GM21381 (cell line): ENCODE results near the gene CNTN4.

Source experiments
- ATAC-seq: cut with Tn5 transposase; IDR thresholded peaks from one replicate; pipeline ENCODE4 v1.9.1; 2021; ENCODE audit warnings: mild to moderate bottlenecking, moderate library complexity; ENCODE audit not compliant: unreplicated experiment

The CNTN4 gene

DNA sequence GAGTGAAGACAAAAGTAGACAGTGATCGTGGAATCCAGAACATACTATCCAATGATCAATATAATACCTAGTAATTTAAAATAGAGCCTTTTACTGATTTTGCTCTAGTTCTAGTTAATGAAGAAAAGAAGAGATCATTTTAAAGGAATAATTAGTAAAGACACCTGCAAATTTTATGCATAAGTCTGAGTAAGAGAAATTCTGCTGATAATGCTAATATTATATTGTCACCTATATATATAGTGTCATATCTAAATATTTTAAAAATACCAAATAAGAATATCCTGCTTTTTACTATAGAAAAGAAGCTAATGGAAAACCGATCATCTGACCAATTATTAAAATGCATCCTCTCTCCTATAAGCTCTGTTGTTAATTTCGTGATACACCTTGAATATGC lies 152.1 kb downstream of the CNTN4 start:
- no peak for ATAC-seq

DNA sequence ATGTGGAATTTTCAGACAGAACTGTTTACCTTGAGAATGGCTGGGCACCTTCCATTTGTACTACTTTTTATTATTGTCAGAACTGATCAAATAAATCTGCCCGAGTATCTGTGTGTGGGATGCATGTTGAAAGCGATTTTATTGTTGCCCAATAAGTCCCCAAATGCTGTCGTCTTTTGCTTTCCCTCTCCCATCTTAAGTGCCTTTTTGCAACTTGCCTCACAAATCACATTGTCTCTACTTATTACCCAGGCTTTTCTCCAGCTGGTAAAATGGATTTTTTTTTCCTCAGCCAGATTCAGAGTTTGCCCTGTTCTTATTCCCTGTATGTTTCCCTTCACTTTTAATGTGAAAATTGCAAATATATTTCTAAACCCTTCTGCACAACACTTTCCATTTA lies 163.1 kb downstream of the CNTN4 start:
- no peak for ATAC-seq

DNA sequence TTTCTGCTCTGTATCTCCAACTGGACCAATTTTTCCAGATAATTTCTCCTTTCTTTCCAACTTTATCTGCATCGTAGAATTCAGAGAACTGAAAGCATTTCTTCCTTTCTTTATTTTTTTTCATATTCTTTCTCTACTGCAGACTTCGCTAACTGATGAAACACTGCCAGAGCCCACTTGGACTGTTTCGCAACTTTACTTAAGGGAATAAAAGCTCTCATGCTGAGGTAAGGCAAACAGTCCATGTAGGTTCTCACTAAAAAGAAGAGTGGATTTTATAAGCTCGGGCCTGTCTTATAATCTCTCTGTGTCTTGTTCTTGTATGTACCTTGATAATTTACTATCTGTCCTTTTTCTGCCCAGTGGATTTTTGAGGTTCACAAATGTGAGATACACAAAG lies 163.5 kb downstream of the CNTN4 start:
- no peak for ATAC-seq

DNA sequence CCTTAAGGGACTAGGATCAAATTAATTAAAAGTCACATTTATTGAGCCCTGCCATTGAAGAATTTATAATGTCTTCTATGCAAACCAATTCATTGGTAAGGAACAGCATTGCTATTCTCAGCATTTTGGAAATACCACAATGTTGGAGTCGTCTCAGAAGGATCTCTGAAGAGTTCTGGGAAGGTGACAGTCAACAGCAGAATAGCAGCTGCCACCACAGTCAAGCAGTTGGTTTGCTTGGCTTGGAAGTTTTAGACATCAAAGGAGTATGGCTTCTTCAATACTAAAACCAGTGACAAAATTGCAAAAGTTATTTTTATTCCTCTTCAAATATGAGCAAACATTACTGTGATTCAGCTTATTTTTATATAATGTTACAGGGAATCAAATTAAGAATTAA lies 167.9 kb downstream of the CNTN4 start:
- no peak for ATAC-seq

DNA sequence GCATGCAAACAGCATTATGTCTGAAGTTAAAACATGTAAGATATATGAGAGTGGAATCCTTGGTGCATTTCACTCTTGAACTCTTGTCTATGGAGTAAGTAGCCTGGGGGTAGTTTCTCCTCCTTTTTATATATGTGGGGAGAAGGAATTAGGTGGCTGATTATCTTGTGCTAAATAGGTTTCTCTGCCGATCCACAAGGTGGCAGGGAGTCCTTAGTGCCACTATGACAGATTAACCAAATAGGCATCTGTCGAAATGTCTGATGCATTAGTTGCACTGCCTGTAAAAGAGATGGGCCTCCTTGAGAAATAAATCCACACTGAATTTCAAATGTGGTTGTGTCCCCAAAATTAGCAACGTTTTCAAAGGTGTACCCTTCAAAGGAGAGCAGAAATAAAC lies 170.1 kb downstream of the CNTN4 start:
- ATAC-seq, result no peak

DNA sequence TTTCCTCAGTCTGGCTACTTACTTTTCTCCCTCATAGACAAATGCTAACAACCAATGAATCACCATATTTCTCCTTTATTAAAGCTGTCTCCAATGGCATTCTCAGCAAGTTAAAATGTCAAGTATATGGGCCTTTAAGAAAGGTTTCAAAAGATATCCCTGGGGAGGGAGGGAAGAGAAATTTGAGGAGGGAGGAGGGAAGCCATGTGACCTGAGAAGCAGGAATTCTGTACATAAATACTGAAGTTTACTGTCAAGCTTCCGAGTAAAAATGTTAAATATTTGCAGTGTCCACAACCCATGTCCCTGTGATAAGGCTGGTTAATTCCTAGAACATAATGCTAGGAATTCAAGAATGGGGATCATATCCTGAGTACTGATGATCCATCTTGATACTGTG lies 175.9 kb downstream of the CNTN4 start:
- ATAC-seq, result no peak

DNA sequence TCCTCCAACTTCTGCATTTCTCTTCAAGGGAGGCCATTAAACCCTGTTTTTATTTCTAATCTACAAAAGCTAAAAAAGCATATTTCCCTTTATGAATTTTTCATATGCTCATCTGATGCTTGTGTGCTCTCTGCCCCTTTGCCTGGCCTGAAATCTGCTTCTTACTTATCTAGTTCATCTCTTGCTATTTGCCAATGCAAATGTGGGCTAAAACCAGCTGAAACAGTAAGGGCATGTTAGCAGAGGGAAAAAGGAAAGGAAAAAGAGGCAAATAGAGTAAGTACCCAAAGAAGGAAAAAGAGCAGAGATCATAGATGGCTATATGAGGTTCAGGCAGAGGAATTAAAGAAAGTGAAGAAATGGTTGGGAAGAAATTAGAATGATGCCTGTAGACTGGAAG lies 185.2 kb downstream of the CNTN4 start:
- no peak for ATAC-seq

DNA sequence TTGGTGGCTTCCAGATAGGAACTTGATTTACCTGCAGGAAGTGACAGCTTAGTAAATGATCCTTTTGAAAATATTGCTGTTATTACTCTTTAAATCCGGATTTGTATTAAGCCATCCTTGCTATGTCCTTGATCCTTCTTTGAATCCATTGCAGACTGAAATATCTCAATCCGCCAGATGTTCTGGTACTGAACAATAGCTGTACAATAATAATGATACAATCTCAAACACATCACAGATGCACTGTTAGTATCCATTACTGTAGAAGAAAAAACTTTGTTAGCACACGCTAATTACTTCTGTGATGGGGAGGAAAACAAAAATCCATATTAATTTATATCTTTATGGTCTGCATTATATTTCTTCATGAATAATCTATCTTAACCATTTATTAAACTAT lies 202.3 kb downstream of the CNTN4 start:
- no peak for ATAC-seq

DNA sequence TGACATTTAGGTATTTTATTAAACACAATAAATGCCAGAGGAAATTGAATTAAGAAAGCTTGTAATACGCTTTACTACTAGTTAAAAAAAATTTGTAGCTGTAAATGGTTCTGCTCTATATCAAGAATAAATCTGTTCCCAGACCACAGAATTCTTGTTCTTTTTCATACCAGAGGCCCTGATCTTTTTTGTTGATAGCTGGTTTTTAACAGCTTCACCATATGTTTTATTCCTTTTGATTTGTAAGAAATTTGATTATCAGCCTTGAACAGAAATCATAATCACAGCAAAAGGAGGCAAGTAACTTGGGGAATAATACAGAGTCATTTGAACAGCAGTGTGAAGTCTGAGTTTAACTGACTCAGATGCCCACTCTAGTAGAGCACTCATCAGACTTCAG lies 202.7 kb downstream of the CNTN4 start:
- no peak for ATAC-seq

DNA sequence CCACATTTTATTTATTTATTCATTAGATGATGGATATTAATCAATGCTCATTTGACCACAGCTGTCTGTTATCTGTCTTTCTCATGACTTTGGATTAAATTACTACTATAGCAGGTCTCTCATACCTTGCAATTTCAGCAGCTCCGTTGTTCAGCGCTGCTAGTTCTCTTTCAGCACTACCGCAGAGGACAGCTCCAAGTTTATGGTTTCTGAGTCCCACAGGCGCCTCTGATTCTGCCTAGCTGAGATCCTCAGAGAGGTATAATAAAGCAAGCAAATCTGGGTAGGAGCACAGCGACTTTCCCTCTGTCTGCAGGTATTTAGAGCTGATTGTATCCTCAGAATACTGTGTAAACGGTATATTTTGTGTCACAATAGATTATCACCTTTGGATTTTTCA lies 204.9 kb downstream of the CNTN4 start:
- no peak for ATAC-seq

DNA sequence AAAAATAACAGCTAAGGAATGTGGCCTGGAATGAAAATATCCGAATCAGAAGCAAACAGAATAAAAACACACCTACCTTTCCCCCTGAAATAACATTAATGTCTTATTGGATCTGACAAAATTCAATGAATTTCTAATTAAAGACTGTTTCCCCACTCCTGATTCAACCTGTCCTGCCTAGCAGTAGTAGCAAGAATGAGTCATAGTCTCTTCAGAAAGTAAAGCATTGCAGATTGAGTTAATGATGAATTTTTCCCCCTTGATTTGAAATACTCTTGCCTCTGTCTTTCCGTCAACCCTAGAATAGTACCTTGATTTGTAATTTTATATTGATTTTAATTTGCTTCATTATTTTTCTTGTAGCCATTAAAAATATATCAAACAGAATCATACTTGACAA lies 212.4 kb downstream of the CNTN4 start:
- no peak for ATAC-seq

DNA sequence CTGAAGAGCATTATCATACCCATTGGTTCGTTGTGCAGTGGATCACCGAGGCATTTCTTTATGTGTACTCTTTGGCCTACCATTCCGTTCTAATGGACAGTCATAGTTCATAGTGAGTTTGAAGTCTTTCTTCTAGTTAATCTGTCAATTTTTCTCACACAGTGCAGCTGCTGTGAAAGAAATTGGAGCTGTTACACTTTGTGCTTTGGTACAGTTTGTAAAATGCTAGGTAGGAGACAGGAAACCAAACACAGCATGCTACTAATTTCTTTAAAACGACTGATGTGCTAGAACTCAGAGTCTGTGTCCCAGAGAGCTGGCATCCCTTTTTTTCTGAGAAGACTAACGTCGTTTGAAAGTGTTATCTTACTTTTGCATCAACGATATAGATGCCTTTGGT lies 218.9 kb downstream of the CNTN4 start:
- ATAC-seq, result no peak

DNA sequence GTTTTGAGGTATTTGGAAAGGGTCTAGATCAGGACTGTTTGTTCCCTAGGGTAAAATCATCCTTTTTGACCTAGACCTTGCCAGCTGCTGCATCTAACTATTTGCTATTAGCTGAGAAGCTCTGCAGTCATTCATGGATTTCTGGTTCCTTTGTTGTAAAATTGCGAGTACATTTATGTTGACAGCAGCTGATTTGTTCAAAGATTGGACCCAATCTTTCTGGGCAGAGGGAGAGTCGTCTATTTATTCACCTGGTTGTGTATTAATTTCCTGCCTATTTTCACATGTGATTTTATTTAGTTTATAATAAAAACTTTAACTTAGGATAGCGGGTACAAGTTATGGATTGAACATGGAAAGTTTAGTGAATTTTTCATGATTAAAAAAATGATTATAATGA lies 236.3 kb downstream of the CNTN4 start:
- no peak for ATAC-seq

DNA sequence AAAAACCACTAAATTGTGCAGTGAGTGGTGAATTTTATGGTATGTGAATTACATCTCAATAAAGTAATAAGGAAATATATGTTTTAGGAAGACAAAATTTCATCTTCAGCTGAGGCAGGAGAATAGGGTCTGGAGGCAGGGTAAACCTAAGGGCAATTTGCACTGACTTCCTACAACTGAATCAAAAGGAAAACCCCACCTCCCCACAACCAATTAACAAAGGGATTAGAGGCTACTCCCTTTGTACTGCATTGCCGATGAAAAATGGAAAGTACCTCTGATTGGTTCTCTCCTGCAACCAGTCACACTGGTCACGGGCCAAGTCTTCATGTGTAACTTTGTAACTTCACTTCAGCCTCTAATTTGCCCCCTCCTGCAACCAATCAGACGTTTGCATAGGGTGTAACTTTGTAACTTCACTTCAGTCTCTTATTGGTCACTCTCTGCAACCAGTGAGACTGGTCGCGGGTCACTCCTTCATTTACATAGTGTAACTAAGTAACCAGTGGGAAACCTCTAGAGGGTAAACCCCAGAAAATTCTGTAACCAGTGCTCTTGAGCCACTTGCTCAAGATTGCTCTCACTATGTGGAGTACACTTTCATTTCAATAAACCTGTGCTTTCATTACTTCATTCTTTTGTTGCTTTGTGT lies 244.5 kb downstream of the CNTN4 start:
- ATAC-seq, result no peak

DNA sequence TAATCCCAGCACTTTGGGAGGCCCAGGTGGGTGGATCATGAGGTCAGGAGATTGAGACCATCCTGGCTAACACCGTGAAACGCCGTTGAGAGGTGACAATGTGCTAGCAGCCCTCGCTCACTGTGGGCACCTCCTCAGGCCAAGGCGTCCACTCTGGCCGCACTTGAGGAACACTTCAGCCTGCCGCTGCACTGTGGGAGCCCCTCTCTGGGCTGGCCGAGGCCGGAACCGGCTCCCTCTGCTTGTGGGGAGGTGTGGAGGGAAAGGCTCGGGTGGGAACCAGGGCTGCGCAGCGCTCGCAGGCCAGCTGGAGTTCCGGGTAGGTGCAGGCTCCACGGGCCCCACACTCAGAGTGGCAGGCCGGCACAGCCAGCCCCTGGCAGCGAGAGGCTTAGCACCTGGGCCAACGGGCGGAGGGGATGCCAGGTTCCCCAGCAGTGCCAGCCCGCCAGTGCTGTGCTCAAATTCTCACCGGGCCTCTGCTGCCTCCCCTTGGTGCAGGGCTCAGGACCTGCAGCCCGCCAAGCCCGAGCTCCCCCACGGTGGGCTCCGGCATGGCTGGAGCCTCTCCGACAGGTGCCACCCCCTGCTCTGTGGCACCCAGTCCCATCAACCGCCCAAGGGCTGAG lies 253.6 kb downstream of the CNTN4 start:
- ATAC-seq, result no peak

DNA sequence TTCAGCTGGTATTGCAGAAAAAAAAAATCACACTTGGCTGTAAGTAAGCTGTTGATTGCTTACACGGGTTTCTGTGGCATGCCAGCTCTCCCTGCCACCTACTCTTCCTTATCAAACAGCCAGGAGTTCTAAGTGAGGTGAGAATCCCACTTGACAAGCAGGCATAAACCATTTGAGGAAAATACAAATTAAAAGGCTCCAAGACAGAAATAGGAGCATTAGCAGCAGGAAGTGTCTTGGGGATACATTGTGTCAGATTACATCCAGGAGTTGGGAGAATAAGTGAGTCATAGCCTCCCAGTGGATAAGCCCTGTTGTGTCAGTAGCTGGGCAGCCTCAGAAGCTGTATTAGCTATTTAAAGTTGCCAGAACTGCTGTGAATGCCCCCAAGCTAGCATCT lies 256.0 kb downstream of the CNTN4 start:
- ATAC-seq, result no peak

DNA sequence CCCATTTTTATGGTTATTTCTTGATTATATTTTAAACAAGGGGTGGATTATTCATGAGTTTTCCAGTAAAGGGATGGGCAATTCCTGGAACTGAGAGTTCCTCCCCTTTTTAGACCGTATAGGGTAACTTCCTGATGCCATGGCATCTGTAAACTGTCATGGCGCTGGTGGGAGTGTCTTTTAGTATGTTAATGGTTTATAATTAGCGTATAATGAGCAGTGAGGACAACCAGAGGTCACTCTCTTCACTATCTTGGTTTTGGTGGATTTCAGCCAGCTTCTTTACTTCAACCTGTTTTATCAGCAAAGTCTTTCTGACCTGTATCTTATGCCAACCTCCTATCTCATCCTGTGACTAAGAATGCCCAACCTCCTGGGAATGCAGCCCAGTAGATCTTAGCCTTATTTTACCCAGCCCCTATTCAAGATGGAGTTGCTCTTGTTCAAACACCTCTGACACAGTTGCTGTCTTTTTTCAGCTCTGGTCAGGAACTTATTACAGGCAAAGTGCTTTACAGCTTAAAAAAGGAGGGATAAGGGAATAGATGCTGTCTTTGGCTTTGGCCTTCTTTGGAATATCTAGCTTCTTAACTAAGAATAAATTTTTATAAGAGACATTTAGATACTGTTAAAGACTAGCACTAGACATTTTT lies 257.8 kb downstream of the CNTN4 start:
- no peak for ATAC-seq

DNA sequence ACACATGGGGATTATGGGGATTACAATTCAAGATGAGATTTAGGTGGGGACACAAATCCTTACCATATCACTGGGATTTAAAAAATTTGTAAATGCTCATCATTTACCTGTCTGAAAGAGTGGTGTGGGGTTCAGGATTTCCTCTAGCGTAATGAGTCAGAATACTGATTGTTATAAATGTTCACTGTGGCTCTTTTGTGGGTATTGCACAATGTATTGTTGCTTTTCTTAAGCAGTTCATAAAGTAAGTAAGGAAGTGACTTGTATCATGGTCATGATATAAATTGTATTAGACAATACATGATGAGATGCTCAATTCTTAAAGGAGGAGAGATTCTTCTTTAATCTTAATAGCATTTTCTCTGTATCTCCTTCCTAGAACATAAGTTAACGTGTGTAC lies 262.1 kb downstream of the CNTN4 start:
- ATAC-seq, result no peak

DNA sequence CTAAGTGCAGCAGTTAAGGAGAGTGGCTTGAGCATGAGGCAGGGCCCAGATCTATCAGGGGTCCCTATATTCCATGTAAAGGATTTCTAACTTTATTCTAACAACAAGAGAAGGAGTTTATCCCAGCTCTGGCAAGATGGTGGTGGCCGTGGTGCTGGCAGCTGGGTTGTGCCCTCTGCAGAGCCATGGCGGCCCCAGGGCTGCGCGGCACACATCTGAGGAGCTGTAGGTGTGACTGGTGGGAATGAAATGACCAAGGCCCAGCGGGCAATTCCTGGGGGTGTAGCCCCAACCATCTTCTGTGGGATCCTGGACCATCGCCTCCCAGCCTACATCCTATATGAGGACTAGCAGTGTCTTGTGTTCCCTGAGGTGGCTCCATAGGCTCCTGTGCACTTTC lies 263.5 kb downstream of the CNTN4 start:
- ATAC-seq, result no peak

DNA sequence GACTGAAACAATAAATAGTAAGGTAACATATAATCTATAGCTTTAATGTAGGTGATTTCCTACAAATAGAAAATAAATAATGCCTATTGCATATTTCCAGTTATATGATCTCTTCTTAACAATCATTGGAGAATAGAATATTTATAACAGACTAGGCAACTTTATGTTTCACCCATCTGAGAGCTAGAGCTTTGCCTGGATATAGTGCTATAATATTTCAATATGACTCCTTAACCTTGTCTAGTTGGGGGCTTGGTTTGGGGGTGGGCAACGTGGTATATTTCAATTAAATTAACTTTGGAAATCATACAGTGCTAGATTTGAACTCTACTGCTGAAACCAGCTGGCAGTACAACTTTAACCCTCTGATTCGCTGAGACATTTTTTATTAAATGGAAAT lies 265.2 kb downstream of the CNTN4 start:
- no peak for ATAC-seq

DNA sequence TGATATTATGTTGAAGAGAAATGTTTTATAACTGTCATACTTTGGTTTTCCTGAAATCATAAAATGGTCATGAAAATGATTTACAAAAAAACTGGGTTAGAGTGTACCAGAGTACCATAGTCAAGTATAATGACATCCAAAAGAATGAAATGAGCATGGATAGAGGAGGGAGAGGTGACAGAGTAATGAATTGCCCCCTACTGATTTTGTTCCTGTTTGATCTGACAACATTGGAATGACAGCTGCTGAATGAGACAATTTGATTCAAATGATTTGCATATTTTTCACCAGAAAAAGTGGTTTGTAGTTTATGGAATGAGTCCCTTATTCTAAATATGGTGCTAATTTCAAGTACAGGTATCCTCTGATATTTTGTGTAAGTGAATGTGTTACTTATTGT lies 271.7 kb downstream of the CNTN4 start:
- ATAC-seq, result no peak

DNA sequence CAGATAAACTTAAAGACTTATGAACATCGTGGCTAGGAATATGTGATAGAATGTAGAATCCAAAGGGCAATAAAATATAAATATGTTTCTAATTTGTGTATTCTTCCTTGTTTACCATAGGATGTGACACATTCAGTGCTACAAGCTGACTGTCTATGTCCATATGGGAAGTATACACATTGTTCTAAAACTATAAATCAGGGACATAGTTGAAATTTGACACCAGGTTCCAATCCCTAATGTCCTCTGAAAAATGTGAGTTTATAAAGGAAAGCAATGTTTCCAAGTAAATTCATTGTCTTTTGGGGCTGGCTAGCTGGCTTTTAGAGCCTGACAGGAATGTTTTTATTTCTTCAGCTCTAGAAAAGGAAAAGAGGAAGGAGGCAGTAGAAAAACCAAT lies 273.6 kb downstream of the CNTN4 start:
- no peak for ATAC-seq

DNA sequence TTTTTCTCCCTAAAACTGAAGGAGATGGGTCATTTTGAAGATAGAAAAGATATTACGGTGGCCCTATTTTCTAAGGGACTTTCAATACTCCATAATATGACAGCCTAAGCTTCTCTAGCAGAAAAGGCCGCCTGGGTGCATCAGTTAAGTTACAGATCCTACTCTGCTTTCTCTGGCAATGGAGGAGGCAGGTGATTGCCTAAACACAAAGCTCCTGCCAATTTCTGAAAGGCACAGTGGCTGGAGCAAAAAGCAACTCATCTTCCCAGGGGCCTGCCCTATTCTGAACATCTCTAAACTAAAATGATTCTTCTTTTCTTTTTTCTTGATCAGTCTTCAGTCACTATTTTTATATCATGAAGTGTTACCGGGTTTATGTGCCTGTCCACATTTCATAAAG lies 276.7 kb downstream of the CNTN4 start:
- no peak for ATAC-seq
